GM12801 (cell line): ENCODE data around the gene PISD.

ENCODE experiments used
- TF ChIP-seq, protein P1 (sequence below): IDR thresholded peaks from one replicate; pipeline ENCODE4 v1.5.1; 2011; ENCODE audit warnings: control low read depth; ENCODE audit not compliant: insufficient read length; ENCODE audit errors: extremely low read depth

The PISD gene

DNA sequence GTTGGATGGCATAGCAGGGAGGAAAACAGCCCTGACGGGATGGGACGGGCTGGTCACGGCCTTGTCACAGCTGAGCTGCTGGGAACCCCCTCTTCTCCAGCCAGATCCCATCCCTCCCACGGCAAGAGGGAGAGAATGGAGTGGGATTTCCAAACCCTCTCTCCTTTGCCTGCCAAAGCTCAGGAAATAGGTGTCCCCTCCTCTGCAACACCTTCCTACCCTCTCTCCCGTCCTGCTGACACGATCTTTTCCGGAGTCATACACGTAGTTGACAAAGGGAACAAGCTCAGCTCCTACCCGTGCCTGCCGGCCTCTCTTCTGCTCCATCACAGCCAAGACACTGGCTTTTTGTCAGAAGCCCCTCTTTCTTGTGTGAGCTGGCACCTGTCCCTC lies 48.1 kb downstream of the PISD start:
- TF ChIP-seq, protein P1, sequence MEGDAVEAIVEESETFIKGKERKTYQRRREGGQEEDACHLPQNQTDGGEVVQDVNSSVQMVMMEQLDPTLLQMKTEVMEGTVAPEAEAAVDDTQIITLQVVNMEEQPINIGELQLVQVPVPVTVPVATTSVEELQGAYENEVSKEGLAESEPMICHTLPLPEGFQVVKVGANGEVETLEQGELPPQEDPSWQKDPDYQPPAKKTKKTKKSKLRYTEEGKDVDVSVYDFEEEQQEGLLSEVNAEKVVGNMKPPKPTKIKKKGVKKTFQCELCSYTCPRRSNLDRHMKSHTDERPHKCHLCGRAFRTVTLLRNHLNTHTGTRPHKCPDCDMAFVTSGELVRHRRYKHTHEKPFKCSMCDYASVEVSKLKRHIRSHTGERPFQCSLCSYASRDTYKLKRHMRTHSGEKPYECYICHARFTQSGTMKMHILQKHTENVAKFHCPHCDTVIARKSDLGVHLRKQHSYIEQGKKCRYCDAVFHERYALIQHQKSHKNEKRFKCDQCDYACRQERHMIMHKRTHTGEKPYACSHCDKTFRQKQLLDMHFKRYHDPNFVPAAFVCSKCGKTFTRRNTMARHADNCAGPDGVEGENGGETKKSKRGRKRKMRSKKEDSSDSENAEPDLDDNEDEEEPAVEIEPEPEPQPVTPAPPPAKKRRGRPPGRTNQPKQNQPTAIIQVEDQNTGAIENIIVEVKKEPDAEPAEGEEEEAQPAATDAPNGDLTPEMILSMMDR: no peak

DNA sequence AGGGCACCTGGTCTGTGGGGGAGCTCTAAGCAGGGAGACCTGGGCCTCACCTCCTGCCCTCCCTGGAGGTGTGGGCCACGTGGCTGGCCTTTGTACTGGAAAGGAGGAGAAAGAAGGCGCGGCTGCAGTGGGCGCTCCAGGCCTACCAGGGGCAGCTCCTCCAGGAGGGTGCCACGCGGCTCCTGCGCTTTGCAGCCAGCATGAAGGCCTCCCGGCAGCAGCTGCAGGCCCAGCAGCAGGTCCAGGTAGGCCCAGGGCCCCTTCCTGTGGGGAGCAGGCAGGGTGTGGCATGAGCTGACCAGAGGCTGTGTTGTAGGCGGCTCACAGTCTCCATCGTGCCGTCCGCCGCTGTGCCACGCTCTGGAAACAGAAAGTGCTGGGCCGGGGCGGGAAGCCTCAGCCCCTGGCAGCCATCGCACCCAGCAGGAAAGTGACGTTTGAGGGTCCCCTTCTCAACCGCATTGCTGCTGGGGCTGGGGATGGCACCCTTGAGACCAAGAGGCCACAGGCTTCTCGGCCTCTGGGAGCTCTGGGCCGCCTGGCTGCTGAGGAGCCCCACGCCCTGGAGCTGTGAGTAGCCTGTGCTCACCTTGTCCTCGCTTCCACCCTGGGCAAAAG lies 48.6 kb downstream of the PISD start:
- TF ChIP-seq, protein P1: no peak

DNA sequence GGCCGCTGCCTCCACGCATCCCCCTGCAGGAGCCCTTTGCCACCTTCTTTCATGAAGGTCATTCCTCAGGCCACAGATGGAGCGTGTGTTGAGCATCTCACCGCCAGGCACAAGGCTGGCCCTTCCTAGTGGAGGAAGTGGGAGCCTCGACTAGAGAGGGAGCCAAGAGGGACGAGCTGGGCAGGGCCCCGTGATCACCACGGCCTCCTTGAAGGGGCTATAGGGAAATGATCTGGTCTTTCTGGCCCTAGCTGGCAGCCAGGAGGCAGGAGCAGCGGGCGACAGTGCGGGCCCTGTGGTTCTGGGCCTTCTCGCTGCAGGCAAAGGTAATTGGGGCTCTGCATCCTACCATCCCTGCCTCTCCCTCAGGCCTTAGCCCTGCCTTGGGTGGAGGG lies 49.1 kb downstream of the PISD start:
- TF ChIP-seq, protein P1: no peak

DNA sequence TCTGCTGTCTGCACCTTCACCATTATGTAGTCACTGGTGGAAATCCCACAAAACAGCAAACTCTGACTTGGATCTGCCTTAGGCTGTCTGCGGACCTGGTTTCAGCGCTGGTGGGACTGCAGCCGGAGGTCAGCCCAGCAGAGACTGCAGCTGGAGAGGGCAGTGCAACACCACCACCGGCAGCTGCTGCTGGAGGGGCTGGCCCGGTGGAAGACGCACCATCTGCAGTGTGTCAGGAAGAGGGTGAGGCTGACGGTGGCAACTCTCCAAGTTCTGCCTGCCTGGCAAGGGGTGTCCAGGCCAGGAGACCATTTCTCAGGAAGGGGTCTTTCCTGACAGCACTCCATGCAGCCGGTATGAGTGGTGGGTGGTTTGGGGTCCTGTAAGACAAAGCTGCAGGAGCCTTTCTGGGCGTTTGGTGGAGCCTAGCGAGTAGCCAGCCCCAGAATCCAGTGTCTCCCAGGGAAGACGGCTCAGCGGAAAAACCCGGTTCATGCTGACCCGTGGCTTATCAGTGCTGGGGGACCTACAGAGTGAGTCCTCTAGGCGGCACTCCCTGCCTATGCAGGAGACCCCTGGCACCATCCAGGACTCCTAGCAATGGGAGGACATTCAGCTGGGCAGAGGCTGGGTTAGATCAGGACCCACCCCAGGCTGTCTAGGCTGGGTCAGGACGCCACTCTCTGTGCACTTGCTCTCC lies 50.8 kb downstream of the PISD start:
- TF ChIP-seq, protein P1: no peak

DNA sequence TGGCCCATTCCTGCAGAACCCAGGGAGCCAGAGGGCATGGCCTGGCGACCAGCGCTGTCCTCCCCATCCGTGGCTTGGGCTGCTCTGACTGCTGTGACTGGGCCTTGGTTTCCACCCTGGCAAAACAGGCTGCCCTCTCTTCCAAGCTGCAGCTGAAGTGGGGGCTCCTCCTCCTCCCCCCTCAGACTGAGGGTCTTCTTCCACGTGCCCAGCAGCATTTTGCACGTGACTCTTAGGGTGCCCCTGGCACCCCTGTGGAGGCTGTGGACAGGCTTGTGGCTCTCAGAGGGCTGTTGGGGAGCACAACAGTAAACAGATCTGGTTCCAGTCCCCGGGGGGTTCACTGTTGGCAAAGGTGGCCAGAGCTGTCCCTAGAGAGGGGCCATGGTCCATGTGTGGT lies 51.4 kb downstream of the PISD start:
- TF ChIP-seq, protein P1: no peak

DNA sequence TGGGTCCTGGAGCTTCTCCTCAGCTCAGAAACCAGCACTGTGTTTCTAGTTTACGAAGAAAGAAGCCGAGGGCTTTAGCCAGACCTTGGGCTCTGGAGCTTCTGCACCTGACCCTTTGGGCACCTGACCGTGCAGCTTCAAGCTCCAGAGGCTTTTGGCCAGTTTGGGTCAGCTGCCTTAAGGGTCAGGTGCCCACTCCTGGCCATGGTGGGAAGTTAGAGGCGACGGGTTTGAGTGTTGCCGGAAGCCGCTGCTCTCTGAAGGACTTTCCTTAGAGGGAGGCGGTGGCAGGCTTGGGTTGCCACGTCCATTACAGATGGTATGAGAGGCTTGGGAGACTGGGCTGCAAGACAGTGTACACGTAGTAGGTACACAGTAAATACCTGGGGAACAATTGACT lies 52.3 kb downstream of the PISD start:
- TF ChIP-seq, protein P1: no peak

DNA sequence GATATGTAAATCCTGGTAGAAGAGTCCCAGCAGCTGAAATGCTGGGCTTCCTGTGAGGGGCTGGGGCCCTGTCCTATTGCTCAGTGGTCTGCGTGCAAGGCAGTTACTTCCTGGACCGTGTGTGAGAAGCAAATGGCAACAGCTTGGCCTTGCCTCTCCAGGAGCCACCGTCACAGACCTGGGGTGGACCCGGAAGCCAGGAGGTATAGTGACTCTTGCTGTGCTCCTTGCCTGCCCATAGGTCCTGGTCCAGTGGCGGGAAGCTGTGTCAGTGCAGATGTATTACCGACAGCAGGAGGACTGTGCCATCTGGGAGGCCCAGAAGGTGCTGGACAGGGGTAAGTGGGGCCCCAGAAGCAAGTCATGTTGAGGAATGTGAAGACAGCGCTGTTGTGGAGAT lies 54.3 kb downstream of the PISD start:
- TF ChIP-seq, protein P1: no peak
